Activated CD8-positive, alpha-beta memory T cell treated with anti-CD3 and anti-CD28 coated beads, Interleukin-2, amount 50 U/mL, for 48 hours (primary cell): Measurements from ENCODE around the gene NKAIN2.

Source experiments
- DNase-seq: peaks from one replicate; pipeline ENCODE4 v3.0.0-alpha.2; 2020

The NKAIN2 gene

GRCh38 chr6:124054034-124054433 is 250.4 kb downstream of the NKAIN2 start:
- no peak for DNase-seq

- DNase-seq: no peak
Measured at GRCh38 chr6:124055395-124055794, 251.7 kb downstream of the NKAIN2 start.

- DNase-seq: no peak
Measured at GRCh38 chr6:124055963-124056362, 252.3 kb downstream of the NKAIN2 start.

- no peak for DNase-seq
Measured at GRCh38 chr6:124056407-124057334, 253.0 kb downstream of the NKAIN2 start.

GRCh38 chr6:124057461-124057860 is 253.8 kb downstream of the NKAIN2 start:
- no peak for DNase-seq

- DNase-seq: no peak
Measured at GRCh38 chr6:124064317-124065113, 260.9 kb downstream of the NKAIN2 start.

GRCh38 chr6:124066269-124066668 is 262.6 kb downstream of the NKAIN2 start:
- DNase-seq: no peak

GRCh38 chr6:124066946-124067552 is 263.4 kb downstream of the NKAIN2 start:
- DNase-seq: no peak

- DNase-seq: no peak
Measured at GRCh38 chr6:124069230-124069950, 265.7 kb downstream of the NKAIN2 start.

- no peak for DNase-seq
Measured at GRCh38 chr6:124073021-124073420, 269.4 kb downstream of the NKAIN2 start.

GRCh38 chr6:124073820-124074587 is 270.3 kb downstream of the NKAIN2 start:
- DNase-seq: no peak

GRCh38 chr6:124074606-124075005 is 270.9 kb downstream of the NKAIN2 start:
- DNase-seq: no peak

- DNase-seq: no peak
Measured at GRCh38 chr6:124076336-124077048, 272.8 kb downstream of the NKAIN2 start.

- DNase-seq: no peak
Measured at GRCh38 chr6:124078169-124078568, 274.5 kb downstream of the NKAIN2 start.

GRCh38 chr6:124080483-124080882 is 276.8 kb downstream of the NKAIN2 start:
- DNase-seq: no peak

- no peak for DNase-seq
Measured at GRCh38 chr6:124090491-124090890, 286.8 kb downstream of the NKAIN2 start.

GRCh38 chr6:124099520-124099919 is 295.9 kb downstream of the NKAIN2 start:
- DNase-seq: no peak

- no peak for DNase-seq
Measured at GRCh38 chr6:124110514-124110913, 306.8 kb downstream of the NKAIN2 start.

- DNase-seq: no peak
Measured at GRCh38 chr6:124119596-124119995, 315.9 kb downstream of the NKAIN2 start.

GRCh38 chr6:124123617-124124209 is 320.0 kb downstream of the NKAIN2 start:
- no peak for DNase-seq

GRCh38 chr6:124131259-124131658 is 327.6 kb downstream of the NKAIN2 start:
- DNase-seq: no peak
